Kidney (tissue), 14 donors: Measurements from ENCODE around the gene PLPPR1. TPM values are rescaled to one million over a fixed set of nuclear protein-coding genes. Genes with fewer than 3 reads are reported as not detected.

Source experiments
- DNase-seq, 5 donors: peaks; one replicate each; pipeline ENCODE4 v3.0.0-alpha.2; 2013 to 2020
- FAIRE-seq: peaks from 2 replicates; lab custom pipeline; 2012; peaks lifted over from hg19 to GRCh38; lab: Jason Lieb, UNC
- H3K27ac ChIP-seq, 2 donors: one replicate each; pipeline ENCODE4 v1.7.0; 2013; ENCODE audit warnings: low read depth in 2 of 2, low read length in 2 of 2, inconsistent platforms in 1 of 2
- H3K27me3 ChIP-seq: one replicate; pipeline ENCODE4 v1.7.1; 2013; ENCODE audit warnings: low read length, inconsistent platforms; ENCODE audit not compliant: control insufficient read depth, insufficient read depth
- H3K36me3 ChIP-seq, 3 donors: one replicate each; pipeline versions ENCODE4 v1.7.0 to v1.7.1; 2013; ENCODE audit warnings: low read length in 3 of 3, control low read depth in 1 of 3, inconsistent platforms in 1 of 3; ENCODE audit not compliant: insufficient read depth in 3 of 3, control insufficient read depth in 2 of 3
- H3K4me1 ChIP-seq, 3 donors: one replicate each; pipeline versions ENCODE4 v1.7.0 to v1.7.1; 2013; ENCODE audit warnings: low read length in 3 of 3, inconsistent platforms in 1 of 3, low read depth in 1 of 3; ENCODE audit not compliant: control insufficient read depth in 2 of 3, insufficient read depth in 2 of 3
- H3K4me3 ChIP-seq, 3 donors: one replicate each; pipeline versions ENCODE4 v1.7.0 to v1.8.1; 2013; ENCODE audit warnings: low read length in 3 of 3, control low read depth in 1 of 3, inconsistent platforms in 1 of 3
- H3K9ac ChIP-seq, 3 donors: one replicate each; pipeline versions ENCODE4 v1.7.0 to v1.7.1; 2013; ENCODE audit warnings: low read length in 3 of 3, control low read depth in 1 of 3, inconsistent platforms in 1 of 3
- H3K9me3 ChIP-seq, 3 donors: one replicate each; pipeline versions ENCODE4 v1.7.0 to v1.7.1; 2013; ENCODE audit warnings: low read length in 3 of 3, control low read depth in 1 of 3, inconsistent platforms in 1 of 3; ENCODE audit not compliant: control insufficient read depth in 2 of 3, insufficient read depth in 1 of 3
- intact Hi-C: fragments of 100-400 bp; cut with DNase I; formaldehyde crosslinking; loops from one replicate; pipeline ENCODE4 v1.11.1; 2022
- polyA plus RNA-seq: library from polyadenylated mRNA; stranded (reverse); fragments of 350-450 nt; fragmentation: Illumina TruSeq; extraction: RNeasy Lipid Tissue Mini Kit (QIAGEN cat#74804); gene quantifications from one replicate; pipeline ENCODE4 v1.2.3, GENCODE V29; 2014; ENCODE audit warnings: low read depth, low replicate concordance; ENCODE audit not compliant: insufficient read depth
- total RNA-seq: library from RNA; stranded (reverse); fragmentation: NEBNext Ultra II Directional; extraction: Animal tissue kit (Norgen Biotek cat#: 25700); gene quantifications from one replicate; pipeline ENCODE4 v1.2.1, GENCODE V29; 2021
- TF ChIP-seq, protein P1 (sequence below): IDR thresholded peaks from 3 replicates; pipeline ENCODE4 v1.5.1; 2012; ENCODE audit warnings: mild to moderate bottlenecking, moderate library complexity, borderline replicate concordance; ENCODE audit not compliant: insufficient read depth; ENCODE audit errors: extremely low read depth
- donor health status: control.
- donor health status: control.
- donor health status: control.
- donor health status: control.
- donor health status: control.
- donor health status: DM: yes; HTN: yes; CAD: no.
- donor health status: Normal renal cell carcinoma (clear cell type).

The PLPPR1 gene
- total and polyA plus RNA-seq, 2 donors from 2014 or later: 0.98 to 21.6 TPM

DNA sequence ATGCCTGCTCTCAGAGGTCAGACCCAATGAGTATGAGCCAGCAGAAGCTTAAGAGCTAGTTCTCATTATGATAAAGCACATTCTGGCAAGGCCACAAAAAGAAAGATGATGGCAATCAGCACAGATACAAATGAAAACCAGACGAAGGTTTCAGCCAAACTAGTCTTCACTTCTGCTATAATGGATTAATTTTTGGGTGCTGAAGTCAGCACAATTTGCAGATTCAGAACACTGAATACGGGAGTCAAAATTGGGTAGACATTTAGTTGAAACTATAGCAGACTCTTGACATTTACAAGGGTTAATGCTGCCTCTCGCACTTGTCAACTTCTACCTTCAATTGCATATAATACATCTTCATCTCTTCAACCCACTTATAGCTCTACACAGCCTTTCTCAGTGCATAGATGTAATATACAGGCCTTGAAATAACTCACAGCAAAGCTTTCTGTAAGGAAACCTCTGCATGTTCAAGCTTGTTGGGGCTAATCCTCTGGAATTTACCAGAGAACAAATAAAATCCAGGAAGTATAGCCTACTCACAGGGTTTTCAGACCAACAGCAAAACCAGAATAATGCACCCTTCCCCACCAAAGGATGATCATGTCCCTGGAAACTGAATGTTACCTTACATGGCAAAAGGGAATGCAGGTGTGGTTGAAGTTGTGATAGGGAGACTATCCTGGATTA, 279.1 kb downstream of the PLPPR1 start:
- H3K36me3 ChIP-seq: no peaks in the 10 kb centered on the region
- no peak overlapping the region for H3K4me3 ChIP-seq
- no peak for DNase-seq
- no peaks in the 10 kb centered on the region for H3K9me3 ChIP-seq
- intact Hi-C loops: no loop called here
- no peak for FAIRE-seq
- TF ChIP-seq, protein P1, sequence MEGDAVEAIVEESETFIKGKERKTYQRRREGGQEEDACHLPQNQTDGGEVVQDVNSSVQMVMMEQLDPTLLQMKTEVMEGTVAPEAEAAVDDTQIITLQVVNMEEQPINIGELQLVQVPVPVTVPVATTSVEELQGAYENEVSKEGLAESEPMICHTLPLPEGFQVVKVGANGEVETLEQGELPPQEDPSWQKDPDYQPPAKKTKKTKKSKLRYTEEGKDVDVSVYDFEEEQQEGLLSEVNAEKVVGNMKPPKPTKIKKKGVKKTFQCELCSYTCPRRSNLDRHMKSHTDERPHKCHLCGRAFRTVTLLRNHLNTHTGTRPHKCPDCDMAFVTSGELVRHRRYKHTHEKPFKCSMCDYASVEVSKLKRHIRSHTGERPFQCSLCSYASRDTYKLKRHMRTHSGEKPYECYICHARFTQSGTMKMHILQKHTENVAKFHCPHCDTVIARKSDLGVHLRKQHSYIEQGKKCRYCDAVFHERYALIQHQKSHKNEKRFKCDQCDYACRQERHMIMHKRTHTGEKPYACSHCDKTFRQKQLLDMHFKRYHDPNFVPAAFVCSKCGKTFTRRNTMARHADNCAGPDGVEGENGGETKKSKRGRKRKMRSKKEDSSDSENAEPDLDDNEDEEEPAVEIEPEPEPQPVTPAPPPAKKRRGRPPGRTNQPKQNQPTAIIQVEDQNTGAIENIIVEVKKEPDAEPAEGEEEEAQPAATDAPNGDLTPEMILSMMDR: no peak
- no peak overlapping the region for H3K27ac ChIP-seq
- no peaks in the 10 kb centered on the region for H3K4me1 ChIP-seq
- no peaks in the 10 kb centered on the region for H3K27me3 ChIP-seq
- H3K9ac ChIP-seq: no peak overlapping the region

DNA sequence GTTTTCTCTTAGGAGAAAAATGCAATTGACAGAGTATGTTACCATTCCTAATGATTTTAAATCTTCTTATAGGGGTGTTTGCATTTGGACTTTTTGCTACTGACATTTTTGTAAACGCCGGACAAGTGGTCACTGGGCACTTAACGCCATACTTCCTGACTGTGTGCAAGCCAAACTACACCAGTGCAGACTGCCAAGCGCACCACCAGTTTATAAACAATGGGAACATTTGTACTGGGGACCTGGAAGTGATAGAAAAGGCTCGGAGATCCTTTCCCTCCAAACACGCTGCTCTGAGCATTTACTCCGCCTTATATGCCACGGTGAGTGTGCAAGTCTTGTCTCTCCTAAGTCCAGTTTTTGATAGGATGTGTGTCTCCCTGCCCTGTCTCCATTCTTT, 280.6 kb downstream of the PLPPR1 start:
- Histone ChIP-seq H3K27me3 (no peaks in the 10 kb centered on the region), H3K4me3 (no peak overlapping the region), H3K9me3 (no peaks in the 10 kb centered on the region), H3K4me1 (no peaks in the 10 kb centered on the region), H3K27ac (no peak overlapping the region), H3K36me3 (no peaks in the 10 kb centered on the region), H3K9ac (no peak overlapping the region)
- TF ChIP-seq, protein P1: no peak
- FAIRE-seq (no peak), DNase-seq (no peak)
- intact Hi-C loops: no loop called here

DNA sequence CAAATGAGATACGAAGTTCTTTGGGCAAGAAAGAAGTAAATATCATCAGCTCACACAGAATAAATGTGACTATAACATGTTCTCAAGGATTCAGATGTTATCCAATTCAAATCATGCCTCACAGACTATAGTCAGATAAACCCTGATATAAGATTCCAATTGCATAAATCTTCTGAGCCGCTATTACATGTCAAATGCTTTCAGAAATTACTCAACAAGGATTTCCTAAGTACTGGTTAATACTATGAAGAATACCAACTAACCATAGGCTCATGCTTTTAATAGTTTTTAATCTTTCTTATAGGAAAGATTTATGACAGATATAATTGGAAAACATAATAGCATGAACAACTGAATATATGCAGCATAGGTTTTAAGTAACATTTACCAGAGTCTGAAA, 282.7 kb downstream of the PLPPR1 start:
- Histone ChIP-seq H3K4me1 (no peaks in the 10 kb centered on the region), H3K9ac (no peak overlapping the region), H3K9me3 (no peaks in the 10 kb centered on the region), H3K27ac (no peak overlapping the region), H3K4me3 (no peak overlapping the region), H3K36me3 (no peaks in the 10 kb centered on the region), H3K27me3 (no peaks in the 10 kb centered on the region)
- TF ChIP-seq, protein P1: no peak
- DNase-seq: no peak
- intact Hi-C loops: no loop called here
- FAIRE-seq: no peak
